Dedifferentiated amniotic fluid mesenchymal stem cell (primary cell): ENCODE data around the gene GAREM2.

Source experiments
- DNase-seq: peaks from one replicate; pipeline ENCODE4 v3.0.0-alpha.2; 2016; ENCODE audit errors: extremely low spot score

The GAREM2 gene

DNA sequence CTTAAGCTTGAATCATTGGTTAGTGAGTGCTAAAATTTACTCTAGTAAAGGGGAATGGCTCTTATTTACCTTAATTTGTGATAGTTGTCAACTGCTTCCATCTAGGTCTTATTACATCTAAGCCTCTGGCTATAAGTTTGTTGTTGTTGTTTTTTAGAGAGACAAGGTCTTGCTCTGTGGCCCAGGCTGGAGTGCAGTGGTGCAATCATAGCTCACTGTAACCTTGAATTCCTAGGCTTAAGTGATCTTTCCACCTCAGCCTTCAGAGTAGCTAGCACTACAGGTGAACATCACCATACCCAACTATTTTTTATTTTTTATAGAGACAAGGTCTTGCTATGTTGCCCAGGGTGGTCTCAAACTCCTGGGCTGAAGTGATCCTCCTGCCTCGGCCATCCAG lies 65.0 kb downstream of the GAREM2 start:
- no peak for DNase-seq

DNA sequence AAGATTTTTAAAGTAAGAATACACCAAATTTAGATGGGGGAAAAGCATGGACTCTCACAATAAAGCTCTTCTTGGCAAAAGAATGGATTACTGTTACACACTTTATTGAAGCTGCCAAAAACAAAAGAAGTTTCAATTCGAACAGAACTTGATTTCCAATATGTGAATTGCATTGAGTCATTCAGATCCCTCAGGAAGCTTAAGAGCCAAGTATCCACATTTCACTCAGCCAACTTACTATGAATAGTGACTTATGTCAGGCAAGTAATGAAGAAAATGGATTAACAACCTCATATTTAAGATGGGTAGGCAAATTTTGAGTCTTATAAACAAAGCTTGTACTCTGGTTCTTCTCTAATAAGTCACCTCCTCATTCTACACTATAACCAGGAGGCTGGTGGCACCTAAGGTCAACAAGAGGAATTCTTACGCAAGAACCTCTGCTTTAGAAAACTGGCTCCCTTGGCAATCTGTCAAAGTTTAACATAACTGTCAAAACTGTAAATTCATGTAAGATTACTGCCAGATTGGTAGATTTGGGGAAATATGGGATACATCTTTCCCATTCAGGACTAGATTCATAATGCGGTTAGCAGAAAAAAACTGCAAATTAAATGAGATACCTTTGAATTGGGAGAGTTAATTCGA lies 65.5 kb downstream of the GAREM2 start:
- no peak for DNase-seq
